Stimulated activated CD8-positive, alpha-beta memory T cell treated with anti-CD3 and anti-CD28 coated beads, Interleukin-4, amount 100 ng/mL, for 1 hour (primary cell): Measurements from ENCODE around the gene OR5H15.
"Not testable (repeated sequence)": the region's sequence is repeated elsewhere in the genome, so short reads cannot be mapped to it uniquely, and the experiment has no call there.

ENCODE experiments used
- DNase-seq, 2 donors: peaks; one replicate each; pipeline ENCODE4 v3.0.0-alpha.2; 2020; ENCODE audit warnings: low read depth in 2 of 2, low spot score in 1 of 2

The OR5H15 gene

DNA sequence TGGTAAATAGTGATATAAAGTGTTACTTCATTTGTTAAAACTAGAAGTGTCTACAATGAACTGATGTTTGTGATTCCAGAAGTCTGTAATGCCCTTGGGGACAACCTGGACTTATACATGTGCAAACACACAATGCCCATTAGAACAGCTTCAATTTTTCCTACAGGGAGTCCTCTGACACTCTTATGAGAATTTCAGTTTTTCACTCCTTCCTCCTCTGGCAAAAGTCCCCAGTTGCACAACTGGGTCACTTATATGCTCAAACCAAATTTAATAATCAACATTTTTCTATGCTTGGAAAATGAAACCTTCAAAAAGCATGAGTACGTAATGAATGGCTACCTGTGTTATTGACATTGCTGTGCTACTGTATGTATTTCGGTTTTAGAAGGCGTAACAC lies at the start of gene OR5H15:
TSS of gene OR5H15 (plus strand) at position 301 of the 400 bp plus-strand sequence. CDS start 2,004 bp downstream, outside the sequence.
- no peak for DNase-seq

DNA sequence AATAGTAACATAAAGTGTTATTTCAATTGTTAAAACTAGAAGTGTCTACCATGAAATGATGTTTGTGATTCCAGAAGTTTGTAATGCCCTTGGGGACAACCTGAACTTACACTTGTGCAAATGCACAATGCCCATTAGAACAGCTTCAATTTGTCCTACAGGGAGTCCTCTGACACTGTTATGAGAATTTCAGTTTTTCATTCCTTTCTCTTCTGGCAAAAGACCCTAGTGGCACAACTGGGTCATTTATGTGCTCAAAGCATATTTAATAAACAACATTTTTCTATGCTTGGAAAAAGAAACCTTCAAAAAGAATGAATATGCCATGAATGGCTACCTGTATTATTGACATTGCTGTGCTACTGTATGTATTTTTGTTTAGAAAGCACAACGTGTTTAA lies 36.1 kb upstream of the OR5H15 start, which contains the start of gene OR5H1:
TSS of gene OR5H1 (plus strand) at position 301 of the 400 bp plus-strand sequence. CDS start 1,977 bp downstream, outside the sequence.
- no peak for DNase-seq

DNA sequence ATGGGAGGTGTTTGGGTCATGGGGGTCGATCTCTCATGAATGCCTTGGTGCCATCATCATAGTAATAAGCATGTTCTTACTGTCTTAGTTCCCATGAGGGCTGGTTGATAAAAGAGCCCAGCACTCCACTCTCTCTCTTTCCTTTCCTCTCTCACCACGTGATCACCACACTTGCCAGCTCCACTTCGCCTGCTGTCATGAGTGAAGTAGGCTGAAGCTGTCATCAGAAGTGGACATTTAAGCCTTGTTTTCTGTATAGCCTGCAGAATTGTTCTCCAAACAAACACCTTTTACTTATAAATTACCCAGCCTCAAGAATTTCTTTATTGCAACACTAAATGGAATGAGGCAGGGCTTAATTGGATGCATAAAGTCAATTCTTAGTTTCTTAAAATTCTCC lies 29.9 kb upstream of the OR5H15 start:
- DNase-seq: no peak

DNA sequence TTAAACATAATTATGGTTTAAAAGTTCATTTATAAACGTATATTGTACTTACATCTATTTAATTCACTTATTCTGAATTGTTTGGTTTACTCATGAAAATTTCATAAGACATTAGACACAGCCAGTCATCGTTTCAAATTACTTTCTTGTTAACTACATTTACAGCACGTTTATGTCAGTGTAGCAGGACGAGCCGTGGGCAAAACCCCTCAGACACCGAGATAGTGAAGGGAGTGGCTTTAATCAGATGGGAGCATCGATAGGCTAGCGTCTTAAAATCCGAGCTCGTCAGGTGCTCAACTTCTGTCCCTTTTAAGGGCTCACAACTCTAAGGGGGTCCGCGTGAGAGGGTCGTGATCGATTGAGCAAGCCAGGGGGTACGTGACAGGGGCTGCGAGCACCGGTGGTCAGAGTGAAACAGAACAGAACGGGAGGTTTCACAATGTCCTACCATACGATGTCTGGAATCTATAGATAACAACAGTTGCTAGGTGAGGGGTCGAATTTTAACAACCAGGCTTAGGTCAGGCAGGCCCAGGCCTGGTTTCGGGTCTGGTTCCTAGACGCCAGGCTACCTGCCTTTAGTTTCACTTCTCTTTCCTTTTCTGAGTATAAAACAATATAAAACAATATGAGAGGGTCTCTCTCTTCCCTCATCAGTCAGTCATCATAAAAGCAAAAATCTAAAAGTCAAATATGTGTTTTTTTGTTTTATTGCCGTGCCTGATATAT lies 28.5 kb upstream of the OR5H15 start:
- DNase-seq: not testable (repeated sequence)

- no peak for DNase-seq
These were observed 26.0 kb upstream of the OR5H15 start for GRCh38 chr3:98140531-98140930.

DNA sequence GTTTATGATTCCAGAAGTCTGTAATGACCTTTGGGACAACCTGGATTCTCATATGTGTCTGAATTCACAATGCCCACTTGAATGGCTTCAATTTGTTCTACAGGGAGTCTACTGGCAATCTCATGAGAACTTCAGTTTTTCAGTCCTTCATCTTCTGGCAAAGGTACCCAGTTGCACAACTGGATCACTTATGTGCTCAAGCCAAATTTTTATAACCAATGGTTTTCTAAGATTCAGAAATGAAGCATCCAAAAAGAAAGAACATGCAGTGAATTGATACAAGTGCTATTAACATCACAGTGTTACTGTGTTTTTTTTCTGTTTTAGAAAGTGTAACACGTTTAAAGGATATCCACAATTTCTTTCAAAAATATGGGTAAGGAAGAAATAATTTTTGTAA lies 19.3 kb upstream of the OR5H15 start, which contains the start of gene OR5H14:
TSS of gene OR5H14 (plus strand) at position 301 of the 400 bp plus-strand sequence. CDS start 1,907 bp downstream, outside the sequence.
- DNase-seq: no peak

DNA sequence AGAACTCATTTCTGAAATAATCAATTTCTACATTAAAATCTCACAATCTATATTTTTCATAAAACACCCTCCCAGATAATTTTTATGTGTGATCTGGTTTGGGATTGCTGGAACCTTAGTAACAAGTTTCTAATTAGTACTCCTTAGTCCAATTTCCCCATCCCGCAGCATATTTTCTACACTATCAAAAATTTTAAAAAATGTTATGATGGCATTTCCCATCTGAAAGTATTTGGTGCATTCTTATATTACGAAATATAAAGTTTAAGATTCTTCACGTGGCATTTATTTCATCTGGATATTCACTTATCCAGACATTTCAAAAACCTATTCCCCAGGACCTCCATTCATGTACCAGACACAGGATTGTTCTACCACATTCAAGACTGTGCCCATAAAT lies 17.7 kb upstream of the OR5H15 start:
- no peak for DNase-seq

GRCh38 chr3:98149456-98149855 lies 17.0 kb upstream of the OR5H15 start:
- DNase-seq: not testable (repeated sequence)

DNA sequence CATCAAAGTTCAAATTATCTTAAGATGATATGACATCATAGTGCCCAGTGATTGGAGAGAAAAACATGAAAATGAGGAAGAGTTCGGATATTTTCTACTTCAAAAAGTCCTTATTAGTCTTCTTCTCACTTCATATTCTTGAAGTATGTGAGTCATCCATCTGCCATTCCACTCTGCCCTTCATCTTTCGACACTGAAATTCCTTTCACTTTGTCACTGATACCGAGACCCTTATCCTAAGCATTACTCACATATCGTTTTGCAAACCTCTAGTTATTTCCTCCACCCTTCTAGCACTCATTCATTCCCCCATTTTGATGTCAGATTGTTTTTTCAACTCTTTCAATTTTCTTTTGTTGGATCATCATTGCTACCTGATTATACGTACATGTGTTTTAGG lies 15.3 kb upstream of the OR5H15 start:
- DNase-seq: no peak

DNA sequence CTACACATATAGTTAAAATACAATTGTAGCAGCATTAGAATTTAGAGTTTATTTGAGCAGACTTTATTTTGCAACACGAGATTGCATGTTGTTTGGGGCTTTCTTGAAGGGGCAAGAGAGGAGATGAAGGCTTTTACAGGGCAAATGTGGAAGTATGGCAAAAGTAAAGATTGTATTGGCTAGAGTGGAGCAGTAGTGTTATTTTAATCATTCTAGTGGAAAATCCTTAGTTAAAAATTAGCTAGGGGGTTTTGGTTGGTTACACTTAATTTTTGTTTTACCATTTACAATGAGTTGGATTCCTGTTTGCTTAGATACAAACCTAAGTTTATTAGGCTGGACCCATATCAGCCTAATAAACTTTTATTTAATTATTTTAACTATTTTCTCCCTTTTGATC lies 4.6 kb downstream of the OR5H15 start:
- DNase-seq: no peak

GRCh38 chr3:98172621-98173020 lies 6.1 kb downstream of the OR5H15 start:
- DNase-seq: no peak

GRCh38 chr3:98180319-98180890 lies 13.9 kb downstream of the OR5H15 start:
- DNase-seq: no peak

- DNase-seq: no peak
These were observed 15.7 kb downstream of the OR5H15 start for GRCh38 chr3:98182196-98182595.

GRCh38 chr3:98185180-98185579 lies 18.7 kb downstream of the OR5H15 start:
- DNase-seq: no peak

GRCh38 chr3:98188545-98188944 lies 22.0 kb downstream of the OR5H15 start:
- no peak for DNase-seq

GRCh38 chr3:98190911-98191310 lies 24.4 kb downstream of the OR5H15 start:
- DNase-seq: not testable (repeated sequence)

GRCh38 chr3:98196293-98196692 lies 29.8 kb downstream of the OR5H15 start:
- DNase-seq: not testable (repeated sequence)

- no peak for DNase-seq
These were observed 32.5 kb downstream of the OR5H15 start for GRCh38 chr3:98199020-98199419.

GRCh38 chr3:98209244-98209643 lies 42.7 kb downstream of the OR5H15 start:
- no peak for DNase-seq

- DNase-seq: no peak
These were observed 46.8 kb downstream of the OR5H15 start for GRCh38 chr3:98213276-98213675.

GRCh38 chr3:98215051-98215450 lies 48.6 kb downstream of the OR5H15 start:
- no peak for DNase-seq
